HEK293T (cell line): ENCODE measurements around the gene CNP.

Experiments used
- CTCF ChIA-PET: fragments of 350-600 bp; formaldehyde crosslinking; extraction: SDS; loops from one replicate; lab custom pipeline; 2021; ENCODE audit warnings: antibody characterized with exemption, inconsistent platforms; lab: Yijun Ruan, JAX
- POLR2A ChIA-PET: fragments of 350-600 bp; formaldehyde crosslinking; extraction: SDS; loops from one replicate; lab custom pipeline; 2020; ENCODE audit warnings: antibody characterized with exemption, inconsistent platforms; lab: Yijun Ruan, JAX
- DNase-seq: peaks from one replicate; pipeline ENCODE4 v3.0.0; 2012; ENCODE audit warnings: mixed read lengths; ENCODE audit errors: extremely low spot score
- ARNT ChIP-seq: fragments of 450-650 bp; IDR thresholded peaks from 2 replicates; pipeline ENCODE4 v1.6.1; 2017; ENCODE audit warnings: mild to moderate bottlenecking
- BHLHE40 ChIP-seq: fragments of 450-650 bp; IDR thresholded peaks from 2 replicates; pipeline ENCODE4 v1.6.1; 2016; ENCODE audit warnings: mild to moderate bottlenecking, moderate library complexity, borderline replicate concordance
- CTBP1 ChIP-seq: fragments of 450-650 bp; IDR thresholded peaks from 2 replicates; pipeline ENCODE4 v1.6.1; 2016; ENCODE audit warnings: borderline replicate concordance
- ELF4 ChIP-seq: fragments of 450-650 bp; IDR thresholded peaks from 2 replicates; pipeline ENCODE4 v1.6.1; 2017; ENCODE audit warnings: antibody characterized with exemption
- FOXA1 ChIP-seq: fragments of 450-650 bp; IDR thresholded peaks from 2 replicates; pipeline ENCODE4 v1.6.1; 2016; ENCODE audit warnings: mild to moderate bottlenecking
- FOXK2 ChIP-seq: fragments of 450-650 bp; IDR thresholded peaks from 2 replicates; pipeline ENCODE4 v1.6.1; 2016; ENCODE audit warnings: mild to moderate bottlenecking
- FOXM1 ChIP-seq: fragments of 450-650 bp; IDR thresholded peaks from 2 replicates; pipeline ENCODE4 v1.6.1; 2017; ENCODE audit warnings: mild to moderate bottlenecking, borderline replicate concordance
- HDGF ChIP-seq: fragments of 450-650 bp; IDR thresholded peaks from 2 replicates; pipeline ENCODE4 v1.6.1; 2017; ENCODE audit warnings: antibody characterized with exemption, borderline replicate concordance
- L3MBTL2 ChIP-seq: fragments of 450-650 bp; conservative IDR thresholded peaks from 2 replicates; pipeline ENCODE4 v1.6.1; 2016; ENCODE audit warnings: mild to moderate bottlenecking
- LEF1 ChIP-seq: fragments of 450-650 bp; IDR thresholded peaks from 2 replicates; pipeline ENCODE4 v1.6.1; 2017; ENCODE audit warnings: mild to moderate bottlenecking, borderline replicate concordance
- NFRKB ChIP-seq: fragments of 450-650 bp; IDR thresholded peaks from 2 replicates; pipeline ENCODE4 v1.6.1; 2016; ENCODE audit warnings: mild to moderate bottlenecking, moderate library complexity
- SP1 ChIP-seq: fragments of 450-650 bp; IDR thresholded peaks from 2 replicates; pipeline ENCODE4 v1.6.1; 2017
- SUZ12 ChIP-seq: fragments of 450-650 bp; IDR thresholded peaks from 2 replicates; pipeline ENCODE4 v1.6.1; 2016; ENCODE audit warnings: mild to moderate bottlenecking
- TARDBP ChIP-seq: fragments of 450-650 bp; IDR thresholded peaks from 2 replicates; pipeline ENCODE4 v1.6.1; 2016
- ZNF384 ChIP-seq: fragments of 450-650 bp; IDR thresholded peaks from 2 replicates; pipeline ENCODE4 v1.6.1; 2016
- TF ChIP-seq, protein P1 (sequence below): fragments of 450-650 bp; IDR thresholded peaks from 2 replicates; pipeline ENCODE4 v1.6.1; 2016

Gene CNP

DNA sequence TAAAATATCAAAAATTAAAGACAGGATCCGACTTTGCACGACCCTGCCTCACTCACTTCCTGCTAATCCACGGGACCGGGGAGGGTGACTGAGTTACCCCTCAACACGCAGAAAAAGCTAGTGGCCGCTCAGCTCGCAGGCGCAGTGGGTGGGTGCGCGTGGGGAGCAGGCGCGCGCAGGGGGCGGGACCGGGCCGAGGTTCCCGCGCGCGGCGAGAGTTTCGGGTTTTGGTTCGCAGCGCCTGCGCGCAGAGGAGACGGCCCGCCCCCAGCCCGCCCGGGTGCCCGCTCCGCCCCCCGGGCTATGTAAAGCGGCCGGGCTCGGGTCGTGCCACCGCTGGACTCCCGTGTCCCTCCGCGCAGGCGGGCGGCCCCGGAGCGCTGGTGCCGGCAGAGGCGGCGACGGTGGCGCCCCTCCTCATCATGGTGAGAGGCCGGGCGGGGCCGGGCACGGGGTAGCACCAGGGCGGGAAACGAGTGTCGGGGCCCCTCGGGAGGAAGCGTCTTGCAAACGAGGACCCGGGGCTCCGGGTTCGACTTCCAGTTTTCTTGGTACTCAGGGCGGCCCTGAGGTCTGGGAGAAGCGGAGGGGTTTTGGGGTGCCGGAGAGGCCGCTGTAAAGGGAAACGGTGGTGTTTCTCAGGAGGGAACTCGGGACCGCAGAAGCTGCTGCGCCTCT lies at the start of gene CNP:
Gene CNP (plus strand): TSS at position 333 of the 678 bp plus-strand sequence. CDS start 90 bp downstream, at position 423.
- TF ChIP-seq SUZ12 = no peak
- TF ChIP-seq FOXK2 = no peak
- TF ChIP-seq CTBP1 = no peak
- TF ChIP-seq TARDBP = peak; percentile 59; the same call in 1 of the 2 replicates
- peak; percentile 85 for TF ChIP-seq L3MBTL2
- ChIA-PET CTCF (interaction anchor here (0.7 to 2.2 kb wide), 3 partner anchors 51 to 155 kb away, joined by 4 to 9 read pairs (median 5); partner anchors contain the start of genes DNAJC7 and KAT2A), POLR2A (interaction anchor here (0.6 to 7.0 kb wide), 35 partner anchors 9 to 569 kb away, joined by 3 to 117 read pairs (median 5); partner anchors contain the start of genes ACLY, DNAJC7, EIF1 and HAP1)

GRCh38 chr17:41917192-41917591 lies 49.4 kb upstream of the CNP start:
- no peak for DNase-seq
- ChIA-PET POLR2A (interaction anchor here (0.7 to 5.7 kb wide), 8 partner anchors 9 to 250 kb away, joined by 3 to 148 read pairs (median 3); partner anchors contain the start of genes DNAJC7, EIF1 and ODAD4), CTCF (interaction anchor here (1.7 kb wide), 1 partner anchor 42 kb away, joined by 8 read pairs; no protein-coding TSS in a partner anchor)
- no peak for TF ChIP-seq FOXM1
- no peak for TF ChIP-seq SP1
- no peak for TF ChIP-seq ZNF384

More for the DNA sequence above, at the start of gene CNP:
- DNase-seq = peak; percentile 90

- ChIA-PET CTCF (interaction anchor here (1.3 to 2.3 kb wide), 4 partner anchors 13 to 255 kb away, joined by 3 to 8 read pairs (median 6); partner anchors contain the start of gene ODAD4), POLR2A (interaction anchor here (0.6 to 5.7 kb wide), 23 partner anchors 9 to 252 kb away, joined by 3 to 148 read pairs (median 4); partner anchors contain the start of genes CNP, DNAJC7, EIF1 and FKBP10)
- no peak for DNase-seq
- TF ChIP-seq FOXA1 (no peak), LEF1 (no peak), FOXM1 (no peak), TARDBP (no peak), L3MBTL2 (no peak), HDGF (no peak), FOXK2 (no peak), NFRKB (no peak), ELF4 (no peak)
Measured at GRCh38 chr17:41917679-41918313, 48.8 kb upstream of the CNP start.

DNA sequence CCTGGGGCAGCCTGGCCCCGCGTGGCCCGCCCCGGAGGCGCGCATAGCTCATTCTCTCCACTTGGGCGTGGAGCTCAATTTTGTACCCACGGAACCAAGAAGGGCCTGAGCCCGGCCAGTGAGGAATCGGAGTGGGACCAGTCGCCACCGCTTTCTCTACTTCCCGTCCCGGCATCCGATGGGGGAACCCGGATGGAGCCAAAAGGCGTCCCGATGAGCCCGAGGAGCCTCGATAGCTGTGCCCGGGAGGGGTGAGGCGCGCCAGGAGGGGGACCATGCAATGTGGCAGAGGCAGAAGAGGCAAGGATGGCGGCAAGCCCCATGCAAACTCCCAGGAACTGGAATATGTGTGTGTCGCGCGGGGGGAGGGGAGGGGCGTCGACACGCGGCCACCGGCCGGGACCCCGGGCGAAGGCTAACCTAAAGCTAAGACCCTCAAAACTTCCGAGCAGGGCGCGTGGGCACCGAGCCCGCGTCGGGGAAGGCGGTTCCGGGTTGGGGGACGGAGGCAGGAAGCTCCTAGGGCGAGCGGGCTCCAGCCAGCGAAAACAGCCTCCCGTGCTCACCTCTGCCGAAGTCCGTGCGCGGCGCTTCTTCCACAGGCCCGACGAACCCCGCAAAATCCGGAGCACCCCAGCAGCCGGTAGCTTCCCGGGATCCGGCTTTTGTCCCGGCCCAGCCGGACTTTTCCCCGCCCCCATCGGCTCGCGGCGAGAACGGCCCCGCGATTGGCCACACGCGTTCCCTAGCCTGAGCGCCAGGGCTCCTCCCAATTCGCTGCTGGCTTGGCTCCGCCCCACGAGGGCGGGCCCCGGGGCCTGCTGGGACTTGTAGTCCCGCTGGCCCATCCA lies 48.1 kb upstream of the CNP start, which contains the start of gene ACLY:
Gene ACLY (minus strand): TSS at position 638 of the 851 bp plus-strand sequence. CDS start 5,078 bp downstream, outside the sequence.
- CTCF ChIA-PET = interaction anchor here (0.5 to 2.3 kb wide), 5 partner anchors 12 to 256 kb away, joined by 3 to 8 read pairs (median 4); partner anchors contain the start of gene ODAD4
- POLR2A ChIA-PET = interaction anchor here (0.5 to 5.7 kb wide), 30 partner anchors 11 to 253 kb away, joined by 3 to 148 read pairs (median 4); partner anchors contain the start of genes CNP, DNAJC7, EIF1 and FKBP10
- TF ChIP-seq TARDBP = no peak
- no peak for TF ChIP-seq NFRKB
- peak; percentile 69; the same call in 1 of the 2 replicates for TF ChIP-seq L3MBTL2
- TF ChIP-seq CTBP1 = no peak
- TF ChIP-seq, protein P1, sequence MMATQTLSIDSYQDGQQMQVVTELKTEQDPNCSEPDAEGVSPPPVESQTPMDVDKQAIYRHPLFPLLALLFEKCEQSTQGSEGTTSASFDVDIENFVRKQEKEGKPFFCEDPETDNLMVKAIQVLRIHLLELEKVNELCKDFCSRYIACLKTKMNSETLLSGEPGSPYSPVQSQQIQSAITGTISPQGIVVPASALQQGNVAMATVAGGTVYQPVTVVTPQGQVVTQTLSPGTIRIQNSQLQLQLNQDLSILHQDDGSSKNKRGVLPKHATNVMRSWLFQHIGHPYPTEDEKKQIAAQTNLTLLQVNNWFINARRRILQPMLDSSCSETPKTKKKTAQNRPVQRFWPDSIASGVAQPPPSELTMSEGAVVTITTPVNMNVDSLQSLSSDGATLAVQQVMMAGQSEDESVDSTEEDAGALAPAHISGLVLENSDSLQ = no peak
- TF ChIP-seq FOXA1 = no peak
- no peak for TF ChIP-seq LEF1
- TF ChIP-seq HDGF = peak; percentile 92; the same call in 1 of the 2 replicates
- TF ChIP-seq SP1 = no peak
- TF ChIP-seq BHLHE40 = no peak
- TF ChIP-seq ELF4 = peak; percentile 75
- TF ChIP-seq FOXK2 = no peak
- no peak for TF ChIP-seq FOXM1
- TF ChIP-seq SUZ12 = no peak
- no peak for TF ChIP-seq ARNT
- no peak for TF ChIP-seq ZNF384
- DNase-seq = peak; percentile 100

- POLR2A ChIA-PET = interaction anchor here (0.6 to 5.7 kb wide), 23 partner anchors 8 to 230 kb away, joined by 3 to 148 read pairs (median 5); partner anchors contain the start of genes CNP, DNAJC7, EIF1 and FKBP10
- TF ChIP-seq SP1 = no peak
- TF ChIP-seq CTBP1 = no peak
- peak; percentile 87 for TF ChIP-seq L3MBTL2
- no peak for TF ChIP-seq TARDBP
- TF ChIP-seq LEF1 = no peak
- no peak for DNase-seq
- CTCF ChIA-PET = interaction anchor here (0.6 to 2.3 kb wide), 4 partner anchors 11 to 447 kb away, joined by 3 to 8 read pairs (median 4); partner anchors contain the start of gene ODAD4
Measured at GRCh38 chr17:41919165-41919817, 47.3 kb upstream of the CNP start.
